ENCODE results near the gene INTS2.

The INTS2 gene

GRCh38 chr17:61817452-61817851 lies 110.3 kb downstream of the INTS2 start:
- Histone ChIP-seq H3K36me3 (ENCODE audit: control insufficient read depth in 5 of 5, insufficient read depth in 5 of 5, low read length in 5 of 5) (no peaks in the 10 kb centered on the region), H3K9me3 (ENCODE audit: control insufficient read depth in 5 of 5, low read length in 5 of 5) (peaks cover 0 to 2% (median 0%) of the 10 kb centered on the region in 5 donors), H3K9ac (ENCODE audit: low read length in 5 of 5) (no peak overlapping the region), H3K27me3 (ENCODE audit: control insufficient read depth in 5 of 5, insufficient read depth in 4 of 5, low read length in 5 of 5) (no peaks in the 10 kb centered on the region), H3K4me3 (ENCODE audit: low read depth in 1 of 5, low read length in 5 of 5) (no peak overlapping the region), H3K4me1 (ENCODE audit: control insufficient read depth in 5 of 5, insufficient read depth in 5 of 5, low read length in 5 of 5) (no peaks in the 10 kb centered on the region), H3K27ac (ENCODE audit: low read depth, low read length) (no peak overlapping the region)

- H3K4me3 ChIP-seq (ENCODE audit: low read depth in 1 of 5, low read length in 5 of 5), result no peak overlapping the region
- no peak overlapping the region for H3K27ac ChIP-seq (ENCODE audit: low read depth, low read length)
- no peak overlapping the region for H3K9ac ChIP-seq (ENCODE audit: low read length in 5 of 5)
Measured at GRCh38 chr17:61816538-61816937, 111.2 kb downstream of the INTS2 start.

GRCh38 chr17:61815863-61816503 lies 111.8 kb downstream of the INTS2 start:
- Histone ChIP-seq H3K27me3 (ENCODE audit: control insufficient read depth in 5 of 5, insufficient read depth in 4 of 5, low read length in 5 of 5) (no peaks in the 10 kb centered on the region), H3K27ac (ENCODE audit: low read depth, low read length) (no peak overlapping the region), H3K4me3 (ENCODE audit: low read depth in 1 of 5, low read length in 5 of 5) (no peak overlapping the region), H3K9ac (ENCODE audit: low read length in 5 of 5) (no peak overlapping the region), H3K9me3 (ENCODE audit: control insufficient read depth in 5 of 5, low read length in 5 of 5) (no peaks in the 10 kb centered on the region), H3K36me3 (ENCODE audit: control insufficient read depth in 5 of 5, insufficient read depth in 5 of 5, low read length in 5 of 5) (no peaks in the 10 kb centered on the region), H3K4me1 (ENCODE audit: control insufficient read depth in 5 of 5, insufficient read depth in 5 of 5, low read length in 5 of 5) (no peaks in the 10 kb centered on the region)

More at GRCh38 chr17:61816538-61816937, 111.2 kb downstream of the INTS2 start:
- H3K9me3 ChIP-seq (ENCODE audit: control insufficient read depth in 5 of 5, low read length in 5 of 5), result peaks cover 0 to 2% (median 0%) of the 10 kb centered on the region in 5 donors
- H3K4me1 ChIP-seq (ENCODE audit: control insufficient read depth in 5 of 5, insufficient read depth in 5 of 5, low read length in 5 of 5), result no peaks in the 10 kb centered on the region
- H3K27me3 ChIP-seq (ENCODE audit: control insufficient read depth in 5 of 5, insufficient read depth in 4 of 5, low read length in 5 of 5), result no peaks in the 10 kb centered on the region
- no peaks in the 10 kb centered on the region for H3K36me3 ChIP-seq (ENCODE audit: control insufficient read depth in 5 of 5, insufficient read depth in 5 of 5, low read length in 5 of 5)
